Caco-2 (cell line): ENCODE data around the gene MYH15. TPM values are rescaled to one million over a fixed set of nuclear protein-coding genes. Genes with fewer than 3 reads are reported as not detected.

Experiments used
- BruUV-seq: library from RNA; stranded (reverse); fragments of 400-500 nt; replicated peaks from 2 replicates; lab custom pipeline; 2021; lab: Mats Ljungman, UMichigan
- CTCF ChIA-PET: fragments of 300-600 bp; sonication (Branson Sonifier 250); formaldehyde crosslinking; loops from one replicate; lab custom pipeline; 2022; ENCODE audit warnings: antibody characterized with exemption; lab: Charles Lee
- POLR2A ChIA-PET: fragments of 300-600 bp; sonication (Branson Sonifier 250); formaldehyde crosslinking; loops from one replicate; lab custom pipeline; 2022; ENCODE audit warnings: antibody characterized with exemption; lab: Charles Lee
- DNase-seq, 2 experiments: peaks; one replicate each; pipeline versions ENCODE4 v3.0.0 to v3.0.0-alpha.2; 2020 to 2022
- H3K27me3 ChIP-seq: replicated peaks from 2 replicates; pipeline ENCODE4 v1.6.0; 2011; ENCODE audit warnings: low read length; ENCODE audit not compliant: control insufficient read depth, insufficient read depth
- H3K36me3 ChIP-seq: 2 replicates; pipeline ENCODE4 v1.5.1; 2011; ENCODE audit warnings: low read length; ENCODE audit not compliant: control insufficient read depth, insufficient read depth
- H3K4me1 ChIP-seq: fragments of 250-450 bp; sonication (Bioruptor Pico); 2 replicates; pipeline ENCODE4 v1.5.1; 2020; ENCODE audit warnings: mild to moderate bottlenecking
- H3K4me3 ChIP-seq: 2 replicates; pipeline ENCODE4 v1.5.1; 2011; ENCODE audit warnings: low read depth, mild to moderate bottlenecking, control low read depth, low read length
- H3K9me3 ChIP-seq: fragments of 250-450 bp; sonication (Bioruptor Pico); 2 replicates; pipeline ENCODE4 v1.5.1; 2020; ENCODE audit warnings: mild to moderate bottlenecking, moderate library complexity
- H3K27ac Mint-ChIP-seq: one replicate; pipeline ENCODE4 v1.8.0; 2022; ENCODE audit warnings: mixed read lengths; ENCODE audit not compliant: unreplicated experiment
- H3K27me3 Mint-ChIP-seq: one replicate; pipeline ENCODE4 v1.8.0; 2022; ENCODE audit warnings: mixed read lengths; ENCODE audit not compliant: insufficient read depth, unreplicated experiment
- H3K36me3 Mint-ChIP-seq: one replicate; pipeline ENCODE4 v1.8.0; 2022; ENCODE audit warnings: mild to moderate bottlenecking, mixed read lengths; ENCODE audit not compliant: insufficient read depth, unreplicated experiment
- H3K4me1 Mint-ChIP-seq: one replicate; pipeline ENCODE4 v1.8.0; 2022; ENCODE audit warnings: low read depth, mixed read lengths; ENCODE audit not compliant: unreplicated experiment
- H3K4me3 Mint-ChIP-seq: one replicate; pipeline ENCODE4 v1.8.0; 2022; ENCODE audit warnings: mild to moderate bottlenecking, moderate library complexity, mixed read lengths; ENCODE audit not compliant: unreplicated experiment
- H3K9me3 Mint-ChIP-seq: one replicate; pipeline ENCODE4 v1.8.0; 2022; ENCODE audit warnings: mixed read lengths; ENCODE audit not compliant: unreplicated experiment
- intact Hi-C: fragments of 100-400 bp; cut with micrococcal nuclease; formaldehyde crosslinking; loops from one replicate; pipeline ENCODE4 v1.10.0; 2022; ENCODE audit not compliant: unreplicated experiment
- total RNA-seq: library from RNA; stranded (reverse); gene quantifications from 2 replicates; pipeline ENCODE4 v1.2.3, GENCODE V29; 2022
- TF ChIP-seq, protein P1 (sequence below), 2 experiments: fragments of 200-600 bp in 1 of 2; IDR thresholded peaks; 1 replicate in 1 of 2; 2 replicates in 1 of 2; pipeline versions ENCODE4 v1.5.1 to v1.8.0; 2011 to 2022; ENCODE audit warnings: antibody characterized with exemption in 1 of 2, control low read depth in 1 of 2, inconsistent platforms in 1 of 2, low read depth in 1 of 2, low read length in 1 of 2, mild to moderate bottlenecking in 1 of 2, moderate library complexity in 1 of 2; ENCODE audit not compliant: insufficient read depth in 1 of 2, severe bottlenecking in 1 of 2, unreplicated experiment in 1 of 2

MYH15 gene
- total RNA-seq, 1 experiment from 2014 or later = 0.25 TPM

GRCh38 chr3:108450444-108450843 lies 60.0 kb downstream of the MYH15 start:
- Mint-ChIP-seq H3K9me3 (peaks cover 17% of the 10 kb centered on the region), H3K4me1 (no peaks in the 10 kb centered on the region), H3K36me3 (no peaks in the 10 kb centered on the region), H3K27ac (no peak overlapping the region), H3K27me3 (no peaks in the 10 kb centered on the region), H3K4me3 (no peak overlapping the region)
- Histone ChIP-seq H3K9me3 (peaks cover 7% of the 10 kb centered on the region; the same call in 1 of the 2 replicates), H3K27me3 (no peaks in the 10 kb centered on the region), H3K4me1 (no peaks in the 10 kb centered on the region), H3K36me3 (no peaks in the 10 kb centered on the region), H3K4me3 (no peak overlapping the region)
- ChIA-PET POLR2A (no interaction called here), CTCF (no interaction called here)
- no peak for DNase-seq
- no TSS peak for BruUV-seq
- TF ChIP-seq, protein P1, sequence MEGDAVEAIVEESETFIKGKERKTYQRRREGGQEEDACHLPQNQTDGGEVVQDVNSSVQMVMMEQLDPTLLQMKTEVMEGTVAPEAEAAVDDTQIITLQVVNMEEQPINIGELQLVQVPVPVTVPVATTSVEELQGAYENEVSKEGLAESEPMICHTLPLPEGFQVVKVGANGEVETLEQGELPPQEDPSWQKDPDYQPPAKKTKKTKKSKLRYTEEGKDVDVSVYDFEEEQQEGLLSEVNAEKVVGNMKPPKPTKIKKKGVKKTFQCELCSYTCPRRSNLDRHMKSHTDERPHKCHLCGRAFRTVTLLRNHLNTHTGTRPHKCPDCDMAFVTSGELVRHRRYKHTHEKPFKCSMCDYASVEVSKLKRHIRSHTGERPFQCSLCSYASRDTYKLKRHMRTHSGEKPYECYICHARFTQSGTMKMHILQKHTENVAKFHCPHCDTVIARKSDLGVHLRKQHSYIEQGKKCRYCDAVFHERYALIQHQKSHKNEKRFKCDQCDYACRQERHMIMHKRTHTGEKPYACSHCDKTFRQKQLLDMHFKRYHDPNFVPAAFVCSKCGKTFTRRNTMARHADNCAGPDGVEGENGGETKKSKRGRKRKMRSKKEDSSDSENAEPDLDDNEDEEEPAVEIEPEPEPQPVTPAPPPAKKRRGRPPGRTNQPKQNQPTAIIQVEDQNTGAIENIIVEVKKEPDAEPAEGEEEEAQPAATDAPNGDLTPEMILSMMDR (IDR thresholded peaks at IDR 0.05; ENCODE audit: insufficient read depth in 1 of 2, low read depth in 1 of 2, low read length in 1 of 2, severe bottlenecking in 1 of 2, unreplicated experiment in 1 of 2) = no peak
- intact Hi-C loops = no loop called here

DNA sequence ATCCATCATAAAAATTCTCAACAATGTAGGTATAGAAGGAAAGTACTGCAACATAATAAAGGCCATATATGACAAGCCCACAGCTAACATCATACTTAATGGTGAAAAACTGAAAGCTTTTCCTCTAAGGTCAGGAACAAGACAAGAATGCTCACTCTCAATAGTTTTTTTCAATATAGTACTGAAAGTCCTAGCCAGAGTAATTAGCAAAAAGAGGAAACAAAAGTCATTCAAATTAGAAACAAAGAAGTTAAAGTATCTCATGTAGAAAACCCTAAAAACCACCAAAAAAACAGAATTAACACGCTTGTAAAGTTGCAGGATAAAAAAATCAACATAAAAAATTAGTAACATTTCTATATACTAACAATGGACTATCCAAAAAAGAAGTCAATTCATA lies 61.8 kb downstream of the MYH15 start:
- H3K9me3 ChIP-seq = peaks cover 7% of the 10 kb centered on the region; the same call in 1 of the 2 replicates
- BruUV-seq = no TSS peak
- no peaks in the 10 kb centered on the region for H3K36me3 ChIP-seq
- no peak overlapping the region for H3K4me3 ChIP-seq
- Mint-ChIP-seq H3K9me3 (peaks cover 17% of the 10 kb centered on the region), H3K4me3 (no peak overlapping the region), H3K27ac (no peak overlapping the region), H3K4me1 (no peaks in the 10 kb centered on the region), H3K36me3 (no peaks in the 10 kb centered on the region), H3K27me3 (no peaks in the 10 kb centered on the region)
- ChIA-PET POLR2A (no interaction called here), CTCF (no interaction called here)
- no peak for DNase-seq
- TF ChIP-seq, protein P1 (IDR thresholded peaks at IDR 0.05; ENCODE audit: insufficient read depth in 1 of 2, low read depth in 1 of 2, low read length in 1 of 2, severe bottlenecking in 1 of 2, unreplicated experiment in 1 of 2) = no peak
- no peaks in the 10 kb centered on the region for H3K4me1 ChIP-seq
- no peaks in the 10 kb centered on the region for H3K27me3 ChIP-seq
- intact Hi-C loops = no loop called here

- no peaks in the 10 kb centered on the region for H3K27me3 Mint-ChIP-seq
- H3K9me3 ChIP-seq = peaks cover 7% of the 10 kb centered on the region; the same call in 1 of the 2 replicates
- no peaks in the 10 kb centered on the region for H3K36me3 ChIP-seq
- H3K27me3 ChIP-seq = no peaks in the 10 kb centered on the region
- H3K4me1 Mint-ChIP-seq = no peaks in the 10 kb centered on the region
- ChIA-PET POLR2A (no interaction called here), CTCF (no interaction called here)
- BruUV-seq = no TSS peak
- H3K27ac Mint-ChIP-seq = no peak overlapping the region
- H3K9me3 Mint-ChIP-seq = peaks cover 17% of the 10 kb centered on the region
- intact Hi-C loops = no loop called here
- no peaks in the 10 kb centered on the region for H3K4me1 ChIP-seq
- H3K4me3 ChIP-seq = no peak overlapping the region
- no peaks in the 10 kb centered on the region for H3K36me3 Mint-ChIP-seq
- TF ChIP-seq, protein P1 (IDR thresholded peaks at IDR 0.05; ENCODE audit: insufficient read depth in 1 of 2, low read depth in 1 of 2, low read length in 1 of 2, severe bottlenecking in 1 of 2, unreplicated experiment in 1 of 2) = no peak
- H3K4me3 Mint-ChIP-seq = no peak overlapping the region
- no peak for DNase-seq
These were observed 63.1 kb downstream of the MYH15 start for GRCh38 chr3:108447096-108447847.
